GM12801 (cell line): ENCODE results near the gene SH3RF3.

Experiments
- TF ChIP-seq, protein P1 (sequence below): IDR thresholded peaks from one replicate; pipeline ENCODE4 v1.5.1; 2011; ENCODE audit warnings: control low read depth; ENCODE audit not compliant: insufficient read length; ENCODE audit errors: extremely low read depth

SH3RF3 gene

DNA sequence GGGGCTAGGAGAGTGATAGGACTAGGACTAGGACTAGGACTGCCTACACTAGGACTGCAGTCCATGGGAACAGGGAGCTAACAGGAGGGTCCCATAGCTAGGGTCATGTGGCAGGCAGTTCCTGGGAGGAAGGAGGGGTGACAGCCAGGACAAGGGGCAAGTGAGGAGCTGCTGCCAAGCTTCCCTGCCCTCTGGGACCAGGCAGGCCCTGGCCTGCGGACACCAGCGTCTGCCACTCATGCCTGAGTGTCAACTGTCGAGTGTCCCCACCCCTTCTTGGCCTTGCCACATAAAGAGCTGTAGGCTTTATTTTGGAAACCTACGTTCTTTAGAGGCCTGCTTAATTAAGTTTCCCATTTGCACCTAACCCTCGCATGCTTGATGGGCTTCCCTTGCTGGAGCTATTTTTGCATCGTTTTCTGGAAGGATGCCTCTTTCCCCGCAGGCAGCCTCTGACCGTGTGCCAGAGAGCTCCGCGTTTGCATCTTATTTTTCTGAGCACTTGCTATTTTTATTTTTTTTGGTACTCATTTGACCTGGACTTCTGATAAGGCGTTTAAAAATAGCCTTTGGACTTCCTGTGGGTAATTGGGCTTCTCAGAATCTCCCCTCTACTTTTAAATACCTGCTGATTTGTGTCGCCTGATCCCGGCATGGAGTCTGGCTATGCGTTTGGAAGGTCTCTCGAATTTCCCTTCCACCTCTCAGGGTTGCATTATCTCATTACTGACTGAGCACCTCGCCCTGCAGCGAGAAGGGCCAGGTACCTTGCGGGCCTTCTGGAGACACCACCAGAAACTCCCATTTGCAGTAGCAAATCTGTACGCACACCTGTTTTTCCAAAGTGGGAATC lies 66.4 kb downstream of the SH3RF3 start:
- TF ChIP-seq, protein P1, sequence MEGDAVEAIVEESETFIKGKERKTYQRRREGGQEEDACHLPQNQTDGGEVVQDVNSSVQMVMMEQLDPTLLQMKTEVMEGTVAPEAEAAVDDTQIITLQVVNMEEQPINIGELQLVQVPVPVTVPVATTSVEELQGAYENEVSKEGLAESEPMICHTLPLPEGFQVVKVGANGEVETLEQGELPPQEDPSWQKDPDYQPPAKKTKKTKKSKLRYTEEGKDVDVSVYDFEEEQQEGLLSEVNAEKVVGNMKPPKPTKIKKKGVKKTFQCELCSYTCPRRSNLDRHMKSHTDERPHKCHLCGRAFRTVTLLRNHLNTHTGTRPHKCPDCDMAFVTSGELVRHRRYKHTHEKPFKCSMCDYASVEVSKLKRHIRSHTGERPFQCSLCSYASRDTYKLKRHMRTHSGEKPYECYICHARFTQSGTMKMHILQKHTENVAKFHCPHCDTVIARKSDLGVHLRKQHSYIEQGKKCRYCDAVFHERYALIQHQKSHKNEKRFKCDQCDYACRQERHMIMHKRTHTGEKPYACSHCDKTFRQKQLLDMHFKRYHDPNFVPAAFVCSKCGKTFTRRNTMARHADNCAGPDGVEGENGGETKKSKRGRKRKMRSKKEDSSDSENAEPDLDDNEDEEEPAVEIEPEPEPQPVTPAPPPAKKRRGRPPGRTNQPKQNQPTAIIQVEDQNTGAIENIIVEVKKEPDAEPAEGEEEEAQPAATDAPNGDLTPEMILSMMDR = no peak

DNA sequence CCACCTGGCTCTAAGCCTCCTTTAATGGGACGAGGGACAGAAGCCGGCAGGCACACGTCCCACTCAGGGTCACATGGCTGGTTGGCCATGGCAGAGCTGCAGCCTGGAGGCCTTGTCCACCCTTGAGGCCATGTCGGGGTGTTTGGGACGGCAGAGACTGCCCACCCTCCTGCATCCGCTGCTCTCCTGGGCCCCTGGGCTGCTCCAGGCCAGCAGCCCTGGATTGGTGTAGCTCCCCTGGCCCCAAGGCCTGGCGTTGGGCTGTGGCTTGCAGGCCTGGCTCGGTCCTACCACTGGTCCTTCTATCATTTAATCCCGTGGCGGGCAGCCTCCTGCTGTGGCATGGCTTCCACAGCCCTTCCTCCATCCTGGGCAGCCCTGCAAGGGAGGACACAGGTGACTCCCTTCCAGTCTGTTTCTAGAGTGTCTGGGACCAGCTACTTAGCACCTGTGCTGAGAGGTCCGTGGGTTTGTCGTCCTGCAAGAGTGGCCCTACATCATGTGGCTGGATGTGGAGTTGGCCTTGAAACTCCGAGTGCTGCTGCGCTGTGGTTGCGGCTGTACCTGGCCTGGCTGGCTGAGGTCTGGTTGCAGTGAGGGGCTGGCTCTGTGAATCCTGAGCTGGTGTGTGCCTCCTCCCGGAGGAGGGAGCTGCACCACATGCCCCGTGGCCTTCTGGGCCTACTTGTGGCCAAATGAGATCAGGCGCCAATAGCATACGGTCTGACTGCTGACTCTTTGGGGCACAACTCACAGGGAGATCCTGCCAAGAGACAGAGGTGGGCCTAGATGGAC lies 67.3 kb downstream of the SH3RF3 start:
- TF ChIP-seq, protein P1 = no peak

DNA sequence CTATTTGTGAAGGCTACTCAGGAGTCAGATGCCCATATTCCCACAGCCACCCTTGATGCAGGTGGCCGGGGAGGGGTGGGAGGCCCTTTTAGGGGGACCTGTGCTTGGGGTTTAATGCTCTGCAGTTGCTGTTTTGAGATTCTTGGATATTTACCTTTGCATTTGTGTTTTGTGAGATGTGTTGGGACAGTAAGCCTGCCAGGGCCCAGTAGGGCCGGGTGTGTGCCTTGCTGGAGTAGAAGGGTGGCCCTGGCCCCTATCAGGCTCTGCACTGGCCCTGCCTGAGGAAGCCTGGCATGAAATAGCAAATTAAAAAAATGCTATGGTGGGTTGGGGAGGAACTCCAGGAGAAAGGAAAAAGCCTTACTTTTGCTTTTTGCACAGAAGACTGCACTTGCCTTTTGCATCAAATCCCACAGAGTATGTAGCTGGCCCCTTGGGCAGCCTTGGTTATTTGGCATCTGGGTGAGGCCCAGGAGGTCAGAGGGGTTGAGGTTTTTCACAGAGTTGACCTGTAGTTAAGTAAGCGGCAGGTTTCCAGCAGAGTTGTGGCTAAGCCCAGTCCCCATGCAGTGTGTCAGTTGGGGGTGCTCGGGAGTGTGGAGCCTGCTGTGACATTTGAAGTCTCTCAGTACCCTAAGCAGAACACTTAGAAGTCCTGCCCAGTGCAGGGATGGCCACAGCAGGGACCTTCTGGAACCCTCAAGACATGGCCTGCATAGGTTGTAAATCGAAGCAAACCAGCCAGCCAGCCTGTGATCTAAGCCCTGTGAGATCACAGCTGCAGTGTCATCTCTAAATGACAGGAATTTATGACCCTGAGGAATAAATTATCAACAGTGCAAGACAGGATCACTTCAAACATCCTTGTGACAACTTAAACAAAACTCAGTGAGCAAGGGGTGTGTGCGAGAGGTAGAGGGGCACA lies 68.8 kb downstream of the SH3RF3 start:
- TF ChIP-seq, protein P1 = no peak

DNA sequence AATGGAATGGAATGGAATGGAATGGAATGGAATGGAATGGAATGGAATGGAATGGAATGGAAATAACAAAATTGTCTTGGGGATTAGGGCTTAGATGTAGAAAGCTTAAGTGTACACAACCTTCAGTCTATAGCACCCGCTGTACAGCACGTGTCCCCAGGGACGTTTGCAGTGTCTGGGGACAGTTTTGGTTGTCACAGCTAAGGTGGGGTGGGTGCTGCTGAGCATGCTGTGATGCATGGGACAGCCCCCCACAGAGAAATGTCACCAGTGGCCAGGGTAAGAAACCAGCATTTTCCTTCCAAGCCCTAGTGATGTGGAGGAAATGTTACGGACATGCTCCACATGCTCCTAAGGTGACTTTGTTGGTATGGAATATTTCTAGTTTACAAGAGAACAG lies 70.8 kb downstream of the SH3RF3 start:
- TF ChIP-seq, protein P1 = no peak

DNA sequence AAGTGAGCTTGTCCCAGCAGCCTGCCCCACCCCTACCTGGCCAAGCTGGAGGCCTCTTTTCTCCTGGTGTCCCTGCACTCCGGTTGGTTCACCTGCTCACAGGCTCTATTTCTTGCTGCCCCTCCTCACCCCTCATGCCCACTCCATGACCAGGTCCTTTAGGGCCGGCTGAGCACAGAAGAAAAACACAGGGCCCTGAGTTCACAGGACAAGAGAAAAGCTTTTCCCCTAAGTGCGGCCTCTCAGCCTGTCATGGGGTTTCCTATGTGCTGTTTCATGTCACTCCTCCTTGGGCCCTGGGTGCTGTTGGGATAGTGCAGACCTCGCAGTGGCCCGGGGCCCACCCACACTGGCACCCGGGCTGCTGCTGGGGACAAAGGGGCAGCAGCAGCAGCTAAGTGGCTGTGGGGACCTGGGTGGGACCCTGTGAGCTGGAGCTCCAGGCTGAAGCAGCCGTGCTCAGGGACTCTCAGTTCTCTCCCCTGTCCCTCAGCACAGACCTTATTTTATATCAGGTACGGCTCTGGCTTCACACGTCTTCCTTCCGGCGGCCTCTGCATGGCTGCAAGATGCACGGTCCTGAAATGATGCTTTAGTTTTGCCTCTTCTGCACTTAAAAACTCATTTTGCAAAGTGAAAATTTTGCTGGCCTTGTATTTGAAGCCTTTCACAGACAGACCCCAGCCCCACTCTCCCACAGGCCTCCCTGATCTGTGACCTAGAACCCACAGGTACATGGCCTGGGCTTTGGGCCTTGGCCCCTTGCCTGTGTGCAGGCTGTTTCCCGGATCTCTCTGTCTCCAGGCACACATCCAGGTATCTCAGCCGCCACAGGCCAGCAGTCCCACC lies 71.8 kb downstream of the SH3RF3 start:
- TF ChIP-seq, protein P1 = no peak

DNA sequence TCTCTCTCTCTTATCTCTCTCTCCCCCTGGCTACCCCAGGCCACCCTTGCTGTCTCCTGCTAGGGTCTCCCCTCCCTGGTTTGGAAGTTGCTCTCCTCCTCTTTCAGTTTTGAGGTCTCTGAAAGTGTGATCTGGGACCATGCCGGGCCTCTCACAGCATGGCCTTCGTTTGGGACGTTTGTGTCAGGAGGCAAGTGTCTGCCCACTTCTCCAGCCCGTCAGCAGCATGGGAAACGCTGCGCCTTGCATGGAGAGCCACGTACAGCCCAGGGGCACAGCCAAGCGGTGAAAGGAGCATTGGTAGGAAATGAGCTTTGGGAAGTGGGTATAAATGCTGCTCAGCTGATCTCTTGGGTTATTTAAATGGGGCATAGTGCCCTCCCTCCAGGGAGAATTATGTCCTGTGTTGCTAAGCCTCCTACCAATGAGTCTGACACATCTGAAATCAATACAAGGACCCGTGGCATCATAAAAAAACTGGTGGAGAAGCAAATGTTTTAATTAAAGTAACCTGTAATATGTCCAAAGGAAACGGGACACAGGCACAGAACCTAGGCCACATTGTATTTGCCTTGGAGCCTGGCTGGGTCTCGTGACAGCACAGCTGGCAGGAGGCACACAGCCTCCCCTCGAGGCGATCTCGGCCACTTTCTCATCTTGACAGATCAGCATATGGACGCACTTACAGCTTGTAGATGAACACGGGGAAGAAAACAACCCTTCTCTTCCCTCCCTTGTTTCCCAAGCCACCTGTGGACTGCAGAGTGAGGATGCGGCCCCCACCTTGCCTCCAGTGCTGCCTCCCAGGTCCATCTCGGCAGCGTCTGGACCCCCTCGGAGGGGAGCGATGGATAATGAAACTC lies 72.7 kb downstream of the SH3RF3 start:
- TF ChIP-seq, protein P1 = no peak
